ENCODE results near the gene PPM1H. TPM values are rescaled to one million over a fixed set of nuclear protein-coding genes. Genes with fewer than 3 reads are reported as not detected.

PPM1H gene
- total RNA-seq, 4 donors from 2014 or later, result 1.5 to 2.7 (median 2.3) TPM

GRCh38 chr12:62827855-62828254 is 107.1 kb downstream of the PPM1H start:
- TF ChIP-seq CTCF (IDR thresholded peaks at IDR 0.05; ENCODE audit: low read depth), result no peak

- TF ChIP-seq CTCF (IDR thresholded peaks at IDR 0.05; ENCODE audit: low read depth), result no peak
Observed at GRCh38 chr12:62827042-62827441, 107.9 kb downstream of the PPM1H start.

- no peak for TF ChIP-seq CTCF (IDR thresholded peaks at IDR 0.05; ENCODE audit: low read depth)
Observed at GRCh38 chr12:62817556-62818271, 117.2 kb downstream of the PPM1H start.

GRCh38 chr12:62814243-62814642 is 120.7 kb downstream of the PPM1H start:
- TF ChIP-seq CTCF (IDR thresholded peaks at IDR 0.05; ENCODE audit: low read depth), result no peak

GRCh38 chr12:62813031-62813829 is 121.7 kb downstream of the PPM1H start:
- TF ChIP-seq CTCF (IDR thresholded peaks at IDR 0.05; ENCODE audit: low read depth), result no peak

- no peak for TF ChIP-seq CTCF (IDR thresholded peaks at IDR 0.05; ENCODE audit: low read depth)
Observed at GRCh38 chr12:62808166-62808879, 126.6 kb downstream of the PPM1H start.

GRCh38 chr12:62806893-62807292 is 128.1 kb downstream of the PPM1H start:
- no peak for TF ChIP-seq CTCF (IDR thresholded peaks at IDR 0.05; ENCODE audit: low read depth)

Measured in subcutaneous adipose tissue (tissue), 4 donors.